Mesenchymal stem cell (in vitro differentiated cells and primary cell): ENCODE data around the gene DMBX1.

Experiments
- DNase-seq: peaks from one replicate; pipeline ENCODE4 v3.0.0-alpha.2; 2013
- H2AFZ ChIP-seq: one replicate; pipeline ENCODE4 v1.6.1; 2013; ENCODE audit warnings: low read depth, mild to moderate bottlenecking, control low read depth, inconsistent platforms, low read length, moderate library complexity
- H2AK5ac ChIP-seq: 2 replicates; pipeline ENCODE4 v1.6.1; 2013; ENCODE audit warnings: low read length, moderate library complexity, mild to moderate bottlenecking, inconsistent platforms; ENCODE audit not compliant: severe bottlenecking
- H2BK120ac ChIP-seq: one replicate; pipeline ENCODE4 v1.6.1; 2013; ENCODE audit warnings: low read depth, mild to moderate bottlenecking, inconsistent platforms, low read length, moderate library complexity
- H2BK12ac ChIP-seq, 2 experiments: one replicate each; pipeline ENCODE4 v1.6.1; 2013; ENCODE audit warnings: inconsistent platforms in 2 of 2, low read length in 2 of 2, mild to moderate bottlenecking in 2 of 2, moderate library complexity in 2 of 2, control low read depth in 1 of 2
- H2BK15ac ChIP-seq: one replicate; pipeline ENCODE4 v1.6.1; 2013; ENCODE audit warnings: mild to moderate bottlenecking, low read depth, inconsistent platforms; ENCODE audit not compliant: poor library complexity, severe bottlenecking
- H2BK5ac ChIP-seq: 2 replicates; pipeline ENCODE4 v1.6.1; 2013; ENCODE audit warnings: low read depth, mild to moderate bottlenecking, low read length, control low read depth, inconsistent platforms; ENCODE audit not compliant: poor library complexity, severe bottlenecking
- H3K14ac ChIP-seq, 2 experiments: one replicate each; pipeline ENCODE4 v1.6.1; 2013; ENCODE audit warnings: inconsistent platforms in 2 of 2, low read length in 2 of 2, control low read depth in 1 of 2, mild to moderate bottlenecking in 1 of 2, moderate library complexity in 1 of 2
- H3K18ac ChIP-seq, 2 experiments: one replicate each; pipeline ENCODE4 v1.6.1; 2013; ENCODE audit warnings: inconsistent platforms in 2 of 2, low read length in 2 of 2, control low read depth in 1 of 2, low read depth in 1 of 2, mild to moderate bottlenecking in 1 of 2
- H3K23ac ChIP-seq, 2 experiments: one replicate each; pipeline ENCODE4 v1.6.1; 2013; ENCODE audit warnings: inconsistent platforms in 2 of 2, low read length in 2 of 2, mild to moderate bottlenecking in 2 of 2, moderate library complexity in 2 of 2, control low read depth in 1 of 2
- H3K27ac ChIP-seq: 2 replicates; pipeline ENCODE4 v1.5.1; 2013; ENCODE audit warnings: mild to moderate bottlenecking, moderate library complexity, low read length, control low read depth, inconsistent platforms; ENCODE audit not compliant: poor library complexity, severe bottlenecking
- H3K27me3 ChIP-seq, 2 experiments: 2 replicates each; pipeline versions ENCODE4 v1.6.1 to v1.7.0; 2013; ENCODE audit warnings: low read length in 2 of 2, mild to moderate bottlenecking in 2 of 2, moderate library complexity in 2 of 2, control low read depth in 1 of 2, inconsistent platforms in 1 of 2; ENCODE audit not compliant: control insufficient read depth in 1 of 2, insufficient read depth in 1 of 2
- H3K36me3 ChIP-seq, 2 experiments: 2 replicates each; pipeline versions ENCODE4 v1.6.1 to v1.7.0; 2013; ENCODE audit warnings: low read length in 2 of 2, control low read depth in 1 of 2, inconsistent platforms in 1 of 2, low read depth in 1 of 2, mild to moderate bottlenecking in 1 of 2; ENCODE audit not compliant: insufficient read depth in 2 of 2, control insufficient read depth in 1 of 2
- H3K4ac ChIP-seq, 2 experiments: one replicate each; pipeline ENCODE4 v1.6.1; 2013; ENCODE audit warnings: inconsistent platforms in 2 of 2, low read length in 2 of 2, mild to moderate bottlenecking in 2 of 2, moderate library complexity in 2 of 2, control low read depth in 1 of 2, low read depth in 1 of 2
- H3K4me1 ChIP-seq: 2 replicates; pipeline ENCODE4 v1.6.1; 2013; ENCODE audit warnings: low read depth, low read length, control low read depth; ENCODE audit not compliant: control insufficient read depth, insufficient read depth
- H3K4me2 ChIP-seq: 2 replicates; pipeline ENCODE4 v1.6.1; 2013; ENCODE audit warnings: low read length, mild to moderate bottlenecking, inconsistent platforms; ENCODE audit not compliant: poor library complexity, severe bottlenecking
- H3K4me3 ChIP-seq, 2 experiments: 2 replicates each; pipeline versions ENCODE4 v1.5.1 to v1.7.0; 2013; ENCODE audit warnings: low read length in 2 of 2, mild to moderate bottlenecking in 2 of 2, control low read depth in 1 of 2, low read depth in 1 of 2; ENCODE audit not compliant: insufficient read depth in 1 of 2
- H3K79me1 ChIP-seq: replicated peaks from 2 replicates; pipeline ENCODE4 v1.6.1; 2013; ENCODE audit warnings: mild to moderate bottlenecking, control low read depth, low read length, inconsistent platforms; ENCODE audit not compliant: poor library complexity, severe bottlenecking
- H3K9ac ChIP-seq: 2 replicates; pipeline ENCODE4 v1.7.0; 2013; ENCODE audit warnings: mild to moderate bottlenecking, low read length, moderate library complexity
- H3K9me3 ChIP-seq: 2 replicates; pipeline ENCODE4 v1.7.0; 2013; ENCODE audit warnings: mild to moderate bottlenecking, low read length; ENCODE audit not compliant: control insufficient read depth
- H4K8ac ChIP-seq: one replicate; pipeline ENCODE4 v1.6.1; 2013; ENCODE audit warnings: inconsistent platforms, mild to moderate bottlenecking, low read length, moderate library complexity
- H4K91ac ChIP-seq: one replicate; pipeline ENCODE4 v1.6.1; 2013; ENCODE audit warnings: mild to moderate bottlenecking, low read length, inconsistent platforms
- WGBS: methylation state at CpG from one replicate; pipeline ENCODE4 v1.1.7; 2013; ENCODE audit warnings: mixed read lengths; 5-methylcytosine and 5-hydroxymethylcytosine counted together

Gene DMBX1

GRCh38 chr1:46488343-46489168 is 1.1 kb upstream of the DMBX1 start:
- Histone ChIP-seq H3K9me3 (no peaks in the 10 kb centered on the region), H2BK12ac (no peak overlapping the region), H3K27ac (no peak overlapping the region), H3K14ac (no peak overlapping the region), H3K9ac (no peak overlapping the region), H2AFZ (no peak overlapping the region), H3K4me2 (no peak overlapping the region), H2BK5ac (no peak overlapping the region), H3K4me1 (peaks cover 17% of the 10 kb centered on the region), H3K18ac (no peak overlapping the region), H4K8ac (no peak overlapping the region), H3K36me3 (no peaks in the 10 kb centered on the region), H3K4ac (no peak overlapping the region), H3K27me3 (peaks cover 96% of the 10 kb centered on the region in 2 experiments), H4K91ac (no peak overlapping the region), H3K23ac (no peak overlapping the region), H2BK15ac (no peak overlapping the region), H2AK5ac (no peak overlapping the region), H3K79me1 (no peaks in the 10 kb centered on the region), H3K4me3 (no peak overlapping the region), H2BK120ac (no peak overlapping the region)
- peak; percentile 33 for DNase-seq
- WGBS, result 10% methylated on average over 24 of the region's 24 CpGs

DNA sequence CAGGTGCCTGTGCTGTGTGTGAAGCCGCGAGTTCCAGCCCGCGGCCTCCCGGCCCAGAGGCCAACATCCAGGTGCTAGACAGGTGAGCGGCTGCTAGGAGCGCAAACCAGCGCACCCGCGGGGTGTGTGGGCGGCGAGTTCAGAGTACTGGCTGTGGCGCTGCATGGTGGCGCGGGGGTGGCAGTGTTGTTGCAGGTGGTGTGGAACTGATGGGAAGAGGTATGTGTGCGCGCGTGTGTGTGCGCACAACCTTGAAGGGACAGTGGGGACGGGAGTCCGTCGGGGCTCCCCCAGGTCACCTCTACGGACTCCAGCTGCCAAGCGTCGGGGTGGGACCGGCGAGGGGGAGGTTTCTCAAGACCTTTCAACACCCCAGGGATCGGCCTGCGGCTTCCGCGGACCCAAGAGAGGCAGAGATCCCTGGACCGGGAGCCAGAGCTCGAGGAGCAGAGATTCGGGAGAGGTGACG is 433 bp upstream of the DMBX1 start:
- 1% methylated on average over 34 of the region's 35 CpGs for WGBS
- H3K79me1 ChIP-seq, result no peaks in the 10 kb centered on the region
- H3K9me3 ChIP-seq, result no peaks in the 10 kb centered on the region
- no peak overlapping the region for H3K27ac ChIP-seq
- DNase-seq, result no peak
- no peak overlapping the region for H2BK120ac ChIP-seq
- no peak overlapping the region for H2AFZ ChIP-seq
- H3K27me3 ChIP-seq, result peaks cover 96% of the 10 kb centered on the region in 2 experiments
- no peaks in the 10 kb centered on the region for H3K36me3 ChIP-seq
- H2BK5ac ChIP-seq, result no peak overlapping the region
- no peak overlapping the region for H3K9ac ChIP-seq
- H3K23ac ChIP-seq, result no peak overlapping the region
- H3K4ac ChIP-seq, result no peak overlapping the region
- no peak overlapping the region for H4K91ac ChIP-seq
- H2BK12ac ChIP-seq, result no peak overlapping the region
- H3K4me1 ChIP-seq, result peaks cover 17% of the 10 kb centered on the region
- no peak overlapping the region for H3K4me3 ChIP-seq
- no peak overlapping the region for H3K14ac ChIP-seq
- H3K4me2 ChIP-seq, result peak overlapping the region; percentile 25
- no peak overlapping the region for H4K8ac ChIP-seq
- H2AK5ac ChIP-seq, result no peak overlapping the region
- no peak overlapping the region for H2BK15ac ChIP-seq
- no peak overlapping the region for H3K18ac ChIP-seq

GRCh38 chr1:46490406-46490655 is 695 bp downstream of the DMBX1 start:
- Histone ChIP-seq H3K9ac (no peak overlapping the region), H2BK120ac (no peak overlapping the region), H3K4ac (no peak overlapping the region), H3K4me1 (peaks cover 16% of the 10 kb centered on the region), H3K14ac (no peak overlapping the region), H2BK15ac (no peak overlapping the region), H3K23ac (no peak overlapping the region), H4K8ac (no peak overlapping the region), H3K36me3 (no peaks in the 10 kb centered on the region), H3K4me3 (no peak overlapping the region), H3K4me2 (no peak overlapping the region), H2AFZ (no peak overlapping the region), H3K18ac (no peak overlapping the region), H3K79me1 (no peaks in the 10 kb centered on the region), H2BK12ac (no peak overlapping the region), H3K27ac (no peak overlapping the region), H2BK5ac (no peak overlapping the region), H3K27me3 (peaks cover 96 to 97% of the 10 kb centered on the region in 2 experiments), H4K91ac (no peak overlapping the region), H2AK5ac (no peak overlapping the region), H3K9me3 (no peaks in the 10 kb centered on the region)
- WGBS, result 1% methylated on average over 25 of the region's 25 CpGs
- no peak for DNase-seq

- H3K4me3 ChIP-seq, result no peak overlapping the region
- H3K4ac ChIP-seq, result no peak overlapping the region
- H3K4me1 ChIP-seq, result peaks cover 13% of the 10 kb centered on the region
- no peak overlapping the region for H3K4me2 ChIP-seq
- peaks cover 98% of the 10 kb centered on the region in 2 experiments for H3K27me3 ChIP-seq
- no peak overlapping the region for H3K9ac ChIP-seq
- no peak overlapping the region for H2BK5ac ChIP-seq
- no peak overlapping the region for H2BK15ac ChIP-seq
- DNase-seq, result peak; percentile 32
- no peak overlapping the region for H2AFZ ChIP-seq
- no peak overlapping the region for H2BK120ac ChIP-seq
- H3K9me3 ChIP-seq, result no peaks in the 10 kb centered on the region
- no peak overlapping the region for H2AK5ac ChIP-seq
- no peak overlapping the region for H4K8ac ChIP-seq
- no peak overlapping the region for H3K23ac ChIP-seq
- no peak overlapping the region for H3K27ac ChIP-seq
- no peak overlapping the region for H4K91ac ChIP-seq
- no peaks in the 10 kb centered on the region for H3K36me3 ChIP-seq
- WGBS, result 4% methylated on average over 50 of the region's 50 CpGs
- no peak overlapping the region for H3K18ac ChIP-seq
- H3K79me1 ChIP-seq, result no peaks in the 10 kb centered on the region
- no peak overlapping the region for H2BK12ac ChIP-seq
- no peak overlapping the region for H3K14ac ChIP-seq
Measured at GRCh38 chr1:46490656-46491442, 1.2 kb downstream of the DMBX1 start.
